ENCODE results near the gene UBE3C. TPM values are rescaled to one million over a fixed set of nuclear protein-coding genes. Genes with fewer than 3 reads are reported as not detected.

UBE3C gene
- total and polyA plus RNA-seq, 9 of the 15 experiments (the other 6 are each of a cell fraction or from before 2014, with no cell fraction given): 9.6 to 91.7 (median 75.4) TPM

DNA sequence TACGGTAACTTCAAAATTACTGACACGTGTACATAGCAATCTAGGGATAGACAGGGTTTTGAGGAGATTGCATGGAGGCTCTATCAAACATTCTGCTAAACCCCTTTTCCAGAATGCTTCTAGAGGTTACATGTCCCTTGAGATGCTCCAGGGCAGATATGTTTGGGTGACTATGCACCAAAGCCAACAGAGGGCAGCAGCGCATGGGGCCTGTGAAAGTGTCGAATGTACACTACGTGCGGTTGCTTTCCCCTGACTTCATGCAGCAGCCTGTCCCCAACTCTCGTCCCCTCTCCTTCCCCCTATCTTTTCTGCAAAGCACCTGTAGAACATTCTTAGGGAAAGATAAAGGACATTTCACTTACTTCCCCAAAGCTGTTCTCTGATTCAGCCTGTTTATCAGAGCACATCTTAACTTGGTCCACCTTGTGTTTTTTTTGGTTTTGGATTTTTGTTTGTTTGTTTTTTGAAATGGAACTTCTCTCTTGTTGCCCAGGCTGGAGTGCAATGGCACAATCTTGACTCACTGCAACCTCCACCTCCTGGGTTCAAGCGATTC, 90.2 kb downstream of the UBE3C start:
- H3K4me2 ChIP-seq (ENCODE audit: insufficient read depth, low read length): no peak overlapping the region
- intact Hi-C loops (cut with micrococcal nuclease): no loop called here
- TF ChIP-seq RAD21 (CRISPR knock-in tag; conservative IDR thresholded peaks at IDR 0.05 in 1 of 2, IDR thresholded peaks at IDR 0.05 in 1 of 2): peak; percentile 6 to 47; a peak in 2 of 4 replicates
- TF ChIP-seq SMC3 (conservative IDR thresholded peaks at IDR 0.05; ENCODE audit: insufficient read depth, low read depth, low read length): 0 out of 2 replicates have a peak, but pooled peaks have one; percentile 19
- TF ChIP-seq POLR2AphosphoS5 (IDR thresholded peaks at IDR 0.05; ENCODE audit: control insufficient read depth, insufficient read depth, low read depth, low read length): 0 out of 2 replicates have a peak, but pooled peaks have one; percentile 13
- TF ChIP-seq LARP7 (IDR thresholded peaks at IDR 0.05): 0 out of 2 replicates have a peak, but pooled peaks have one; percentile 22
- TF ChIP-seq NRF1 (conservative IDR thresholded peaks at IDR 0.05 in 1 of 2, IDR thresholded peaks at IDR 0.05 in 1 of 2): peak in 1 of 2 experiments; percentile 15; a peak in 1 of 4 replicates
- 0 out of 2 replicates have a peak, but pooled peaks have one; percentile 7 for TF ChIP-seq MAFK (IDR thresholded peaks at IDR 0.05; ENCODE audit: low read length)
- TF ChIP-seq, protein P1, sequence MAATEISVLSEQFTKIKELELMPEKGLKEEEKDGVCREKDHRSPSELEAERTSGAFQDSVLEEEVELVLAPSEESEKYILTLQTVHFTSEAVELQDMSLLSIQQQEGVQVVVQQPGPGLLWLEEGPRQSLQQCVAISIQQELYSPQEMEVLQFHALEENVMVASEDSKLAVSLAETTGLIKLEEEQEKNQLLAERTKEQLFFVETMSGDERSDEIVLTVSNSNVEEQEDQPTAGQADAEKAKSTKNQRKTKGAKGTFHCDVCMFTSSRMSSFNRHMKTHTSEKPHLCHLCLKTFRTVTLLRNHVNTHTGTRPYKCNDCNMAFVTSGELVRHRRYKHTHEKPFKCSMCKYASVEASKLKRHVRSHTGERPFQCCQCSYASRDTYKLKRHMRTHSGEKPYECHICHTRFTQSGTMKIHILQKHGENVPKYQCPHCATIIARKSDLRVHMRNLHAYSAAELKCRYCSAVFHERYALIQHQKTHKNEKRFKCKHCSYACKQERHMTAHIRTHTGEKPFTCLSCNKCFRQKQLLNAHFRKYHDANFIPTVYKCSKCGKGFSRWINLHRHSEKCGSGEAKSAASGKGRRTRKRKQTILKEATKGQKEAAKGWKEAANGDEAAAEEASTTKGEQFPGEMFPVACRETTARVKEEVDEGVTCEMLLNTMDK (IDR thresholded peaks at IDR 0.05; ENCODE audit: borderline replicate concordance, insufficient read depth, low read depth, low read length, poor library complexity, severe bottlenecking): peak; percentile 65
- no peak for TF ChIP-seq NR1H2 (CRISPR knock-in tag; IDR thresholded peaks at IDR 0.05)
- TF ChIP-seq, protein P2, sequence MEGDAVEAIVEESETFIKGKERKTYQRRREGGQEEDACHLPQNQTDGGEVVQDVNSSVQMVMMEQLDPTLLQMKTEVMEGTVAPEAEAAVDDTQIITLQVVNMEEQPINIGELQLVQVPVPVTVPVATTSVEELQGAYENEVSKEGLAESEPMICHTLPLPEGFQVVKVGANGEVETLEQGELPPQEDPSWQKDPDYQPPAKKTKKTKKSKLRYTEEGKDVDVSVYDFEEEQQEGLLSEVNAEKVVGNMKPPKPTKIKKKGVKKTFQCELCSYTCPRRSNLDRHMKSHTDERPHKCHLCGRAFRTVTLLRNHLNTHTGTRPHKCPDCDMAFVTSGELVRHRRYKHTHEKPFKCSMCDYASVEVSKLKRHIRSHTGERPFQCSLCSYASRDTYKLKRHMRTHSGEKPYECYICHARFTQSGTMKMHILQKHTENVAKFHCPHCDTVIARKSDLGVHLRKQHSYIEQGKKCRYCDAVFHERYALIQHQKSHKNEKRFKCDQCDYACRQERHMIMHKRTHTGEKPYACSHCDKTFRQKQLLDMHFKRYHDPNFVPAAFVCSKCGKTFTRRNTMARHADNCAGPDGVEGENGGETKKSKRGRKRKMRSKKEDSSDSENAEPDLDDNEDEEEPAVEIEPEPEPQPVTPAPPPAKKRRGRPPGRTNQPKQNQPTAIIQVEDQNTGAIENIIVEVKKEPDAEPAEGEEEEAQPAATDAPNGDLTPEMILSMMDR (IDR thresholded peaks at IDR 0.05 in 2 of 3, conservative IDR thresholded peaks at IDR 0.05 in 1 of 3; ENCODE audit: insufficient read depth in 2 of 3, low read depth in 1 of 3, low read length in 3 of 3): peak; percentile 53 to 69 (median 61); a peak in 5 of 6 replicates
- no peak for TF ChIP-seq VEZF1 (CRISPR knock-in tag; IDR thresholded peaks at IDR 0.05)
- 0 out of 2 replicates have a peak, but pooled peaks have one; percentile 1 for TF ChIP-seq ZNF316 (IDR thresholded peaks at IDR 0.05)
- TF ChIP-seq, protein P3, sequence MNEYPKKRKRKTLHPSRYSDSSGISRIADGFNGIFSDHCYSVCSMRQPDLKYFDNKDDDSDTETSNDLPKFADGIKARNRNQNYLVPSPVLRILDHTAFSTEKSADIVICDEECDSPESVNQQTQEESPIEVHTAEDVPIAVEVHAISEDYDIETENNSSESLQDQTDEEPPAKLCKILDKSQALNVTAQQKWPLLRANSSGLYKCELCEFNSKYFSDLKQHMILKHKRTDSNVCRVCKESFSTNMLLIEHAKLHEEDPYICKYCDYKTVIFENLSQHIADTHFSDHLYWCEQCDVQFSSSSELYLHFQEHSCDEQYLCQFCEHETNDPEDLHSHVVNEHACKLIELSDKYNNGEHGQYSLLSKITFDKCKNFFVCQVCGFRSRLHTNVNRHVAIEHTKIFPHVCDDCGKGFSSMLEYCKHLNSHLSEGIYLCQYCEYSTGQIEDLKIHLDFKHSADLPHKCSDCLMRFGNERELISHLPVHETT (CRISPR knock-in tag; conservative IDR thresholded peaks at IDR 0.05 in 1 of 2, IDR thresholded peaks at IDR 0.05 in 1 of 2): no peak
- H3K27ac ChIP-seq (ENCODE audit: extremely low read depth, low read depth, low read length): no peak overlapping the region
- POLR2A ChIA-PET: no interaction called here
- BruUV-seq (replicated peaks): no TSS peak
- 0 out of 3 replicates have a peak, but pooled peaks cover 3% of the 10 kb centered on the region for H3K79me2 ChIP-seq (ENCODE audit: control insufficient read depth, insufficient read depth, low read length)
- H3K9me1 ChIP-seq (ENCODE audit: control insufficient read depth, insufficient read depth, low read length): no peaks in the 10 kb centered on the region
- no peaks in the 10 kb centered on the region for H4K20me1 ChIP-seq (replicated peaks; ENCODE audit: control insufficient read depth, insufficient read depth, low read length)
- no peak overlapping the region for H3K4me3 ChIP-seq
- no peaks in the 10 kb centered on the region for H3K9me3 ChIP-seq (replicated peaks; ENCODE audit: control insufficient read depth, insufficient read depth, low read depth, low read length)
- peaks cover 94% of the 10 kb centered on the region for H3K36me3 ChIP-seq (ENCODE audit: control insufficient read depth, insufficient read depth, low read length)
- peak in 2 of 4 experiments; percentile 41 to 57 for DNase-seq (ENCODE audit: extremely low read depth in 1 of 4, low spot score in 3 of 4)
- in situ Hi-C loops (cut with MboI): no loop called here
- no peak overlapping the region for H2AFZ ChIP-seq (ENCODE audit: low read depth, low read length)
- peak; percentile 56 for FAIRE-seq
- H3K27me3 ChIP-seq (ENCODE audit: control insufficient read depth in 2 of 2, insufficient read depth in 2 of 2, low read length in 2 of 2): no peaks in the 10 kb centered on the region
- peak; percentile 86 for ATAC-seq
- H3K4me1 ChIP-seq (replicated peaks in 1 of 2; ENCODE audit: control insufficient read depth in 2 of 2, insufficient read depth in 2 of 2, low read length in 2 of 2): no peaks in the 10 kb centered on the region
- no peak overlapping the region for H3K9ac ChIP-seq (ENCODE audit: insufficient read depth in 1 of 2, low read depth in 2 of 2, low read length in 2 of 2)
- WGBS (ENCODE audit: insufficient coverage, low coverage, missing lambda C conversion rate): 75% methylated on average over 8 of the region's 8 CpGs
- CTCF ChIA-PET (ENCODE audit: low intra/inter-chr PET ratio): interaction anchor here (1.1 to 1.2 kb wide), 2 partner anchors 45 to 158 kb away, joined by 3 to 4 read pairs; no protein-coding TSS in a partner anchor

Data from K562 (cell line).